Measurements from ENCODE around the gene FMNL3. TPM values are rescaled to one million over a fixed set of nuclear protein-coding genes. Genes with fewer than 3 reads are reported as not detected.

Gene FMNL3
- total RNA-seq, 6 donors from 2014 or later = 13.0 to 46.7 (median 29.4) TPM

DNA sequence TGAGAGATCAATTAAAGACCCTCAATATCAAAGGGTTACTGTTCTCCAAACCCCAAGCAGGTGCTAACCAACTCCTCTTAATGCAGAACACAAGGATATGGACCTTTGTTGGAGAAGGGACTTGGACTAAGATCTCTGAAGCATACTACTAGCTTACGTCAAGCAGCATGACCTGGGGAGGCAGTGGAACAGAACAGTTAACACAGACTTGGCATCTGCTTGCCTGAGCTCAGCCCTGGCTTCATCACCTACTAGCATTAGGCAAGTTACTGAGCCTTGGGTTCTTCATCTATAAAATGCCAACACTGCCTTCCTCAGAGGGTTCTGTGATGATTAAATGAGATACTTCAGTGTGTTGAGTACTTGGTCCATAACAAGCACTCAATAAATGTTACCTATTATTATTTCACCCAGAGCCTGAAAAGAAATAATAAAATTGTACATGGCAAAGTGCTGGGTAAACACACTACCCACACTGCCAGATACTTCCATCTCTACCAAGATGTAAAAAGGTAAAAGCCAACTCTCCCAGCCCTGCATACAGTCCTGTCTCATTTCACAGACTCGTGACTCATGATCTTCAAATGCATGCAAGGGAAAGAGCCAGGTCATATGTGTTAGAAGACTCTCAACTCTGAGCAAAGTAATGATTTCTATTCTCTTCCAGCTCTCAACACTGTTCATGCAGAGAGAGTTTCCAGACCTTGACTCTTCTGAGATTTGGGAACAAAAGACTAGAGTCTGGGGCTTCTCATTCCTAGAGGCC lies 39.7 kb downstream of the FMNL3 start:
- Histone ChIP-seq H3K27me3 (no peaks in the 10 kb centered on the region), H3K4me1 (peaks cover 56 to 65% (median 61%) of the 10 kb centered on the region in 4 donors), H3K4me3 (no peak overlapping the region), H3K9me3 (no peaks in the 10 kb centered on the region), H3K36me3 (no peaks in the 10 kb centered on the region), H3K27ac (peak overlapping the region in 1 of 4 donors; percentile 2)
- ATAC-seq (ENCODE audit: low FRiP score in 2 of 2) (no peak), DNase-seq (no peak)
- 95 to 100% methylated on average over 2 of the region's 2 CpGs for WGBS, 2 donors
- TF ChIP-seq, protein P1, sequence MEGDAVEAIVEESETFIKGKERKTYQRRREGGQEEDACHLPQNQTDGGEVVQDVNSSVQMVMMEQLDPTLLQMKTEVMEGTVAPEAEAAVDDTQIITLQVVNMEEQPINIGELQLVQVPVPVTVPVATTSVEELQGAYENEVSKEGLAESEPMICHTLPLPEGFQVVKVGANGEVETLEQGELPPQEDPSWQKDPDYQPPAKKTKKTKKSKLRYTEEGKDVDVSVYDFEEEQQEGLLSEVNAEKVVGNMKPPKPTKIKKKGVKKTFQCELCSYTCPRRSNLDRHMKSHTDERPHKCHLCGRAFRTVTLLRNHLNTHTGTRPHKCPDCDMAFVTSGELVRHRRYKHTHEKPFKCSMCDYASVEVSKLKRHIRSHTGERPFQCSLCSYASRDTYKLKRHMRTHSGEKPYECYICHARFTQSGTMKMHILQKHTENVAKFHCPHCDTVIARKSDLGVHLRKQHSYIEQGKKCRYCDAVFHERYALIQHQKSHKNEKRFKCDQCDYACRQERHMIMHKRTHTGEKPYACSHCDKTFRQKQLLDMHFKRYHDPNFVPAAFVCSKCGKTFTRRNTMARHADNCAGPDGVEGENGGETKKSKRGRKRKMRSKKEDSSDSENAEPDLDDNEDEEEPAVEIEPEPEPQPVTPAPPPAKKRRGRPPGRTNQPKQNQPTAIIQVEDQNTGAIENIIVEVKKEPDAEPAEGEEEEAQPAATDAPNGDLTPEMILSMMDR (IDR thresholded peaks at IDR 0.05) = no peak

DNA sequence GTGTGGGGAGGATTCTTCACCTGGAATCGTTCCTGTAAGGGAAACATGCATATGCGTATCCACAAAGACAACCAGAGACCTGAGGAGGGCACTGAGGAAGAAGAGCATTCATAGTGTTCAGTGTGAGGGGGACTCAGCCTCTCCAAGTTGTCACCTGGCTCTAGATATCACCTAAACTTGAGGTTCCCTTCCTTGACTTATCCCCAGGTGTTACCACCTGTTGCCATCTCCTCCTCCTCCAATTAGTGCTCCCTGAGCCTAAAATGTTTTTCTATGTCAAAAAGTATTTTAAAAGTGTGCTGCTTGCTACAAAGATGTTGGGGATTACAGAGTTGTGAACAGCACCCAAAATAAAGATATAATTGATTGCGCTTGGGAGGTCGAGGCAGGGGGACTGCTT lies 41.0 kb downstream of the FMNL3 start:
- peaks cover 56 to 65% (median 61%) of the 10 kb centered on the region in 4 donors for H3K4me1 ChIP-seq

DNA sequence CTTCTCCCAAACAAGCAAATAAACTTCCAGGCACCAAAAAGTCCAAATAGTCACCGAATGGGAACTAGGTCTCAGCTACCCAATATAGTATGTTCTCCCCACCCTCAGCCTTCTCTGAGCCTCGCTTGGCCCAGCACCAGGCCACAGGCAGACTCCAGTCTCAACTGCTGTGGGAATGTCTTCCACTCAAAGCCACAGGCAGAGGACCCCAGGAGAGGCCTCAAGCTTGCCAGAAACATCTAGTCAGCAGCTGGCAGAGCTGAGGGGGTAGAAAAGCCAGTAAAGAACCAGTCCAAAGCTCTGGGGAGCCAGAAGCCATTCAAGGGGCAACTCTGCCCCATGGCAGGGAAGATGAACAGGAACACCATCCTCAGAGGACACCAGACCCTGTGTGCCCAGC lies 41.8 kb downstream of the FMNL3 start:
- H3K4me1 ChIP-seq = peaks cover 56 to 64% (median 61%) of the 10 kb centered on the region in 4 donors
- ATAC-seq (ENCODE audit: low FRiP score in 2 of 2) = no peak

More for the DNA sequence above, 41.0 kb downstream of the FMNL3 start:
- no peaks in the 10 kb centered on the region for H3K36me3 ChIP-seq
- no peak for DNase-seq
- peak overlapping the region in 3 of 4 donors; percentile 9 to 92 (median 19) for H3K27ac ChIP-seq
- no peak for TF ChIP-seq EP300 (IDR thresholded peaks at IDR 0.05)
- TF ChIP-seq, protein P1 (IDR thresholded peaks at IDR 0.05) = no peak
- 94 to 97% methylated on average over 4 of the region's 4 CpGs for WGBS, 2 donors
- H3K27me3 ChIP-seq = no peaks in the 10 kb centered on the region
- no peak overlapping the region for H3K4me3 ChIP-seq
- ATAC-seq (ENCODE audit: low FRiP score in 2 of 2) = no peak
- no peaks in the 10 kb centered on the region for H3K9me3 ChIP-seq

DNA sequence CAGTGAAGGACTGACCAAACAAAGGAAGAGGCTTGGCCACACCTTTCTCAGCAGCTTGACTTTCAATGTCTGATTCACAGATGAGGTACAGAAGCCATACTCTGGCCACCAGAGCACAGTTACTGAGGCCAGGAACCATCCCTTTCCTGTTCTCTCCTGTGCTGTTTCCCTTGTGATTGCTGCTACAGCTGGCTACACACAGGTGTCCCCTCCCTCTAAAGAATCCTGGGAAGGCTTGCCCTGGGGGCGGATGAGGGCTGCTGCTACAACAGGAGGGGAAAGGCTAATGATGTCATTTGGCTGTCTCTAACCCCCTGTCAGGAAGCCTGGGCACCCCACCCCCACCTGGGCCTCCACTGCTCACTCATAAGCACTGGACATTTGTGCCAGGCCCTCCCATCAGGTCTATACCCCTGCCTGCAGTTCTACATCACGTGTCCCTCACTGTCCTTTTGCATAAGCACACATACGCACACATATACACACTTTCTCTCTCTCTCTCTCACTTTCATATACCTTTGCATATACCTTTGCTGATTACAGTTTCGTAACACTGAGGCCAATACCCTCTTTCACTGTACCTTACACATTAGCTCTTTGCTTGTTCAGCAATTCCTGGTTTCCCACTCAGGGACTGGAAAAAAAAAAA lies 42.5 kb downstream of the FMNL3 start:
- peak overlapping the region; percentile 82 to 92 (median 83) for H3K27ac ChIP-seq
- 80 to 90% methylated on average over 4 of the region's 4 CpGs for WGBS, 2 donors
- H3K4me1 ChIP-seq = peaks cover 52 to 61% (median 58%) of the 10 kb centered on the region in 4 donors
- no peak overlapping the region for H3K4me3 ChIP-seq
- no peaks in the 10 kb centered on the region for H3K36me3 ChIP-seq
- ATAC-seq (ENCODE audit: low FRiP score in 2 of 2) (no peak), DNase-seq (no peak)
- no peaks in the 10 kb centered on the region for H3K27me3 ChIP-seq
- H3K9me3 ChIP-seq = no peaks in the 10 kb centered on the region
- no peak for TF ChIP-seq POLR2A (IDR thresholded peaks at IDR 0.05)
- no peak for TF ChIP-seq EP300 (IDR thresholded peaks at IDR 0.05)
- TF ChIP-seq, protein P1 (IDR thresholded peaks at IDR 0.05) = no peak
- TF ChIP-seq POLR2AphosphoS5 (IDR thresholded peaks at IDR 0.05) = no peak

More for the DNA sequence above, 41.8 kb downstream of the FMNL3 start:
- no peaks in the 10 kb centered on the region for H3K36me3 ChIP-seq
- TF ChIP-seq EP300 (IDR thresholded peaks at IDR 0.05) (no peak), POLR2AphosphoS5 (IDR thresholded peaks at IDR 0.05) (no peak), POLR2A (IDR thresholded peaks at IDR 0.05) (no peak)
- TF ChIP-seq, protein P1 (IDR thresholded peaks at IDR 0.05) = no peak
- H3K27ac ChIP-seq = peak overlapping the region in 3 of 4 donors; percentile 82 to 92 (median 84)
- WGBS, 2 donors = 46 to 55% methylated on average over 2 of the region's 2 CpGs
- no peaks in the 10 kb centered on the region for H3K9me3 ChIP-seq
- DNase-seq = no peak
- H3K27me3 ChIP-seq = no peaks in the 10 kb centered on the region
- H3K4me3 ChIP-seq = no peak overlapping the region
